Measurements from ENCODE around the gene OSBPL5. TPM values are rescaled to one million over a fixed set of nuclear protein-coding genes. Genes with fewer than 3 reads are reported as not detected.

The OSBPL5 gene
- total RNA-seq, 4 donors from 2014 or later: 9.2 to 18.5 (median 14.0) TPM

DNA sequence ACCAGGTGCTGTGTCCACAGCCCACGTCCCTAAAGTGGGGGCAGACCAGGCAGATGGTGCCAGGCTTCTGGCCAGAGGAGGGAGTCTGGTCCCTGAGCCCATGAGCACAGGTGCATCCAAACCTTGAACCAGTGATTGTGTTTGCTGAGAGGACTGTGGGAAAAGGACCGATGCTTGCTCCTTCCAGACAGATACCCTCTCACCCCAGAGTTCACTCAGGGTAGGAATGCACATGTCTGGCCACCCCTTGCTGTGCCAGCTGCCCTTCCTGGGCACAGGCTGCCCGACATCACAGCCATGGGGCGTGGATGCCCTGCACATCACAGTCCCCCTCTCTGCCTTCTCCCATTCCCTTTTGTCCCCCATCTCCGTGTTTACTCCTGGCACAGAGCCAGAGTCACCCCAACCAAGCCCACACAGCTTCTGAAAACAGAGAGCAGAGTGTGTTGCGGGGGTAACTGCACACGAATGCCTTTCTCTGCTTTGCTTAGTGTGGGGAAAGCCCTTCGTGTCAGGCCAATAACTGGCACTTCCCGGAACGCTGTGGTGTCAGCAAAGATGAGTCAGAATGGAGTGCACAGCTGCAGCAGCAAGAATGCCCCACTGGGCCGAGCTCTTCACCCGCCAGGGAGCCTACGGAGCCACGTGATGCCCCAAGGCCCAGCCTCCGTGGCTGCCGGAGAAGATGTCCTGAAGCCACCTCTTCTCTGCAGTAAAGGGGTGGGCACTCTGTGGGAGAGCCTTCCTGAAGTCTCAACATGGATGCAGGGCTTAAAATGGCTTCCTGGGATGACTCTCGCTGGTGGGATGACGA is 115.5 kb downstream of the OSBPL5 start:
- no peaks in the 10 kb centered on the region for H3K27me3 ChIP-seq
- peaks cover 47 to 52% of the 10 kb centered on the region in 2 donors for H3K4me1 ChIP-seq
- in situ Hi-C loops (cut with MboI; ENCODE audit: low sequenced_read_pairs in 4 of 4): no loop called here
- H3K4me3 ChIP-seq: peak overlapping the region in 2 of 4 donors; percentile 36 to 37
- H3K27ac ChIP-seq: peak overlapping the region; percentile 86 to 91 (median 89)
- ATAC-seq: peak; percentile 93 to 94
- peak; percentile 91 to 95 for DNase-seq
- TF ChIP-seq, protein P1, sequence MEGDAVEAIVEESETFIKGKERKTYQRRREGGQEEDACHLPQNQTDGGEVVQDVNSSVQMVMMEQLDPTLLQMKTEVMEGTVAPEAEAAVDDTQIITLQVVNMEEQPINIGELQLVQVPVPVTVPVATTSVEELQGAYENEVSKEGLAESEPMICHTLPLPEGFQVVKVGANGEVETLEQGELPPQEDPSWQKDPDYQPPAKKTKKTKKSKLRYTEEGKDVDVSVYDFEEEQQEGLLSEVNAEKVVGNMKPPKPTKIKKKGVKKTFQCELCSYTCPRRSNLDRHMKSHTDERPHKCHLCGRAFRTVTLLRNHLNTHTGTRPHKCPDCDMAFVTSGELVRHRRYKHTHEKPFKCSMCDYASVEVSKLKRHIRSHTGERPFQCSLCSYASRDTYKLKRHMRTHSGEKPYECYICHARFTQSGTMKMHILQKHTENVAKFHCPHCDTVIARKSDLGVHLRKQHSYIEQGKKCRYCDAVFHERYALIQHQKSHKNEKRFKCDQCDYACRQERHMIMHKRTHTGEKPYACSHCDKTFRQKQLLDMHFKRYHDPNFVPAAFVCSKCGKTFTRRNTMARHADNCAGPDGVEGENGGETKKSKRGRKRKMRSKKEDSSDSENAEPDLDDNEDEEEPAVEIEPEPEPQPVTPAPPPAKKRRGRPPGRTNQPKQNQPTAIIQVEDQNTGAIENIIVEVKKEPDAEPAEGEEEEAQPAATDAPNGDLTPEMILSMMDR (IDR thresholded peaks at IDR 0.05 in 4 of 5, conservative IDR thresholded peaks at IDR 0.05 in 1 of 5): peak in 4 of 5 experiments; percentile 15 to 50 (median 36)
- TF ChIP-seq POLR2A (IDR thresholded peaks at IDR 0.05): peak in 1 of 2 donors; percentile 24
- H3K9me3 ChIP-seq: no peaks in the 10 kb centered on the region
- intact Hi-C loops (cut with DNase I; ENCODE audit: low total_unique reads): loop anchor here (2.0 to 10.0 kb wide), 4 partner anchors 41 to 595 kb away; partner anchors contain the start of genes ART1 and ART5
- peaks cover 0 to 5% of the 10 kb centered on the region in 2 donors for H3K36me3 ChIP-seq

DNA sequence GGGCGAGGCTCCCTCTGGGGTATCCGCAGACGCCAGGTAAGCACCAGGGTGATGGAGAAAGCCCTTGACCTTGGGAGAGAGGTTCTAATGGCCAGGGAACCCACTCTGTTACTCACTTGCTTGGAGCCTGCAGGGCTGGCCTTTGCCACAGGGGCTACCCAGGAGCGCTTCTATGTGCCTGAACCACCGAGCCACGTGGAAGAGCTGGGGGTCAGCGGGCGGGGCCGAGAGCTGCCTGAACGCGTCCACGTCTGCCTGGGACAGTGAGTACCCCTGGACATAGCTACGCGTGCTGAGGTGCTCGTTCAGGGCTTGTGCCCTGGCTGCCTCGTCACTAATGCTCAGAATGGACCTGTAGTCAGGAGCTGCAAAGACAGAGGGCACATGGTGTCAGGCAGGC is 117.5 kb downstream of the OSBPL5 start:
- in situ Hi-C loops (cut with MboI; ENCODE audit: low sequenced_read_pairs in 4 of 4): no loop called here
- Histone ChIP-seq H3K27ac (no peak overlapping the region), H3K27me3 (no peaks in the 10 kb centered on the region), H3K9me3 (no peaks in the 10 kb centered on the region), H3K4me1 (peaks cover 66 to 69% of the 10 kb centered on the region in 2 donors), H3K36me3 (peaks cover 0 to 5% of the 10 kb centered on the region in 2 donors), H3K4me3 (no peak overlapping the region)
- no peak for ATAC-seq
- no peak for TF ChIP-seq POLR2A (IDR thresholded peaks at IDR 0.05)
- TF ChIP-seq, protein P1 (IDR thresholded peaks at IDR 0.05 in 4 of 5, conservative IDR thresholded peaks at IDR 0.05 in 1 of 5): no peak
- intact Hi-C loops (cut with DNase I; ENCODE audit: low total_unique reads): loop anchor here (10.0 kb wide), 2 partner anchors 567 to 597 kb away; partner anchors contain the start of genes ART1 and ART5
- DNase-seq: no peak

DNA sequence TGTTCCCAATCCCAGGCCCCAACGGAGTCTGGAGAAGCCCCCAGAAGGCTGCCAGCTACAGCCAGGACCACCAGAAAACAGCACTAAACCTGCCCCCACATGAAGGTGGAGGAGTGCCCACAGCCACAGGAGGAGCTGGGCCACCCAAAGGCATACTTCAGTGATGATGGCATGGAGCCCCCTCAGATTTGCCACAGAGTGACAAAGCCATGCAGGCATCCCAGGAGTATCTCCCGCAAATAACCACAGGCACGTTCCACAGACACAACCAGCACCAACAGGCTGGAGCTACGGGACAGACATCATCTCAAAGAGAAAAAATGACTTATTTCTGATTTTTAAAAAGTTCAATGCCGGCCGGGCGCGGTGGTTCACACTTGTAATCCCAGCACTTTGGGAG is 118.5 kb downstream of the OSBPL5 start:
- no peaks in the 10 kb centered on the region for H3K9me3 ChIP-seq
- intact Hi-C loops (cut with DNase I; ENCODE audit: low total_unique reads): loop anchor here (10.0 kb wide), 2 partner anchors 568 to 598 kb away; partner anchors contain the start of genes ART1 and ART5

DNA sequence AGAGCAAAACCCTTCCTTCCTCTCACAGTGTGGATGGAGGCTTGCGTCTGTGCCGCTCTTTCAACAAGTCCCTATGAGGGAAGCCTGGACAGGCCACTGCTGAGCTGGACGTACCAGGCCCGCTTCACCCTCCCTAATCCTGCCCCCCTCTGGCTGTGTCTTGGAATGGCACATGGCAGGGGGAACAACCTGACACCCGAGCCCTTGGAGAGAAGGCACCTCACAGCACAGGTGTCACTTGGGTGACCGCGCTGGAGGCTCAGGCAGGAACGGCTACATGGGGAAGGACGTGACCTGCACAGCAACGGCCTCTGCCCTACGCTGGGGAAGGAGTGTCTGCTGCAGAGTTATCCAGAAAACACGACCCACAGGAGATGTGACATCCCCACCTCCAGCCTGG is 118.9 kb downstream of the OSBPL5 start:
- H3K9me3 ChIP-seq: no peaks in the 10 kb centered on the region
- peaks cover 0 to 5% of the 10 kb centered on the region in 2 donors for H3K36me3 ChIP-seq
- H3K4me3 ChIP-seq: no peak overlapping the region
- intact Hi-C loops (cut with DNase I; ENCODE audit: low total_unique reads) (loop anchor here (10.0 kb wide), 2 partner anchors 569 to 599 kb away; partner anchors contain the start of genes ART1 and ART5), in situ Hi-C loops (cut with MboI; ENCODE audit: low sequenced_read_pairs in 4 of 4) (no loop called here)
- peak in 1 of 2 donors; percentile 8 for ATAC-seq
- H3K27me3 ChIP-seq: no peaks in the 10 kb centered on the region
- peak; percentile 52 to 93 for DNase-seq
- H3K4me1 ChIP-seq: peaks cover 74 to 80% of the 10 kb centered on the region in 2 donors
- peak in 1 of 2 donors; percentile 26 for TF ChIP-seq POLR2A (IDR thresholded peaks at IDR 0.05)
- TF ChIP-seq, protein P1 (IDR thresholded peaks at IDR 0.05 in 4 of 5, conservative IDR thresholded peaks at IDR 0.05 in 1 of 5): peak in 2 of 5 experiments; percentile 39 to 41
- H3K27ac ChIP-seq: peak overlapping the region; percentile 53 to 99 (median 94)

More for the DNA sequence above, 118.5 kb downstream of the OSBPL5 start:
- Histone ChIP-seq H3K4me1 (peaks cover 74 to 77% of the 10 kb centered on the region in 2 donors), H3K27ac (peak overlapping the region; percentile 53 to 99 (median 94)), H3K27me3 (no peaks in the 10 kb centered on the region), H3K36me3 (peaks cover 0 to 5% of the 10 kb centered on the region in 2 donors), H3K4me3 (no peak overlapping the region)
- DNase-seq (no peak), ATAC-seq (no peak)
- TF ChIP-seq, protein P1 (IDR thresholded peaks at IDR 0.05 in 4 of 5, conservative IDR thresholded peaks at IDR 0.05 in 1 of 5): no peak
- TF ChIP-seq POLR2A (IDR thresholded peaks at IDR 0.05): no peak
- in situ Hi-C loops (cut with MboI; ENCODE audit: low sequenced_read_pairs in 4 of 4): no loop called here

Measured in gastrocnemius medialis (tissue), 4 donors.